CD4-positive, alpha-beta T cell (primary cell): ENCODE measurements around the gene ASTN1. TPM values are rescaled to one million over a fixed set of nuclear protein-coding genes. Genes with fewer than 3 reads are reported as not detected.

Experiments used
- ATAC-seq: fragments of 200-7000 bp; cut with Tn5 transposase; one replicate; pipeline ENCODE4 v1.10.0; 2022; ENCODE audit warnings: mild to moderate bottlenecking; ENCODE audit not compliant: poor library complexity
- CTCF ChIA-PET: fragments of 350-600 bp; sonication (Branson Sonifier 250); formaldehyde crosslinking; loops from one replicate; lab custom pipeline; 2021; ENCODE audit warnings: antibody characterized with exemption, inconsistent platforms; lab: Charles Lee
- POLR2A ChIA-PET: fragments of 350-600 bp; sonication (Branson Sonifier 250); formaldehyde crosslinking; loops from one replicate; lab custom pipeline; 2021; ENCODE audit warnings: antibody characterized with exemption, inconsistent platforms; lab: Charles Lee
- DNase-seq, 14 experiments: peaks; one replicate each; pipeline ENCODE4 v3.0.0-alpha.2; 2013 to 2020; ENCODE audit warnings: mixed read lengths in 2 of 14
- H3K27ac ChIP-seq, 2 donors: one replicate each; pipeline versions ENCODE4 v1.5.1 to v1.7.0; 2013; ENCODE audit warnings: low read length in 2 of 2, low read depth in 1 of 2, mild to moderate bottlenecking in 1 of 2
- H3K27me3 ChIP-seq, 2 experiments: 1 replicate in 1 of 2; 2 replicates in 1 of 2; pipeline versions ENCODE4 v1.6.1 to v1.7.0; 2013; ENCODE audit warnings: low read length in 2 of 2, control low read depth in 1 of 2, mild to moderate bottlenecking in 1 of 2, moderate library complexity in 1 of 2; ENCODE audit not compliant: insufficient read depth in 2 of 2, control insufficient read depth in 1 of 2
- H3K36me3 ChIP-seq: one replicate; pipeline ENCODE4 v1.6.1; 2013; ENCODE audit warnings: low read length, control low read depth; ENCODE audit not compliant: insufficient read depth
- H3K4me1 ChIP-seq: one replicate; pipeline ENCODE4 v1.6.1; 2013; ENCODE audit warnings: low read length, control low read depth; ENCODE audit not compliant: insufficient read depth
- H3K4me3 ChIP-seq: one replicate; pipeline ENCODE4 v1.5.1; 2013; ENCODE audit warnings: mild to moderate bottlenecking, low read length, moderate library complexity
- H3K9me3 ChIP-seq, 2 experiments: 1 replicate in 1 of 2; 2 replicates in 1 of 2; pipeline versions ENCODE4 v1.6.1 to v1.7.0; 2013; ENCODE audit warnings: low read length in 2 of 2, mild to moderate bottlenecking in 2 of 2, control low read depth in 1 of 2, moderate library complexity in 1 of 2; ENCODE audit not compliant: control insufficient read depth in 1 of 2, insufficient read depth in 1 of 2
- H3K27ac Mint-ChIP-seq: one replicate; pipeline ENCODE4 v1.8.0; 2020; ENCODE audit warnings: mixed read lengths
- H3K27me3 Mint-ChIP-seq: one replicate; pipeline ENCODE4 v1.8.0; 2021; ENCODE audit warnings: mixed read lengths
- H3K36me3 Mint-ChIP-seq: one replicate; pipeline ENCODE4 v1.8.0; 2021; ENCODE audit warnings: low read depth, mixed read lengths
- H3K4me1 Mint-ChIP-seq: one replicate; pipeline ENCODE4 v1.8.0; 2021; ENCODE audit warnings: low read depth, mixed read lengths
- H3K4me3 Mint-ChIP-seq: one replicate; pipeline ENCODE4 v1.8.0; 2020; ENCODE audit warnings: mild to moderate bottlenecking, mixed read lengths
- H3K9me3 Mint-ChIP-seq: one replicate; pipeline ENCODE4 v1.8.0; 2020; ENCODE audit warnings: mixed read lengths
- CTCF ChIP-seq: fragments of 200-600 bp; IDR thresholded peaks from one replicate; pipeline ENCODE4 v1.8.0; 2022; ENCODE audit warnings: antibody characterized with exemption, mild to moderate bottlenecking
- intact Hi-C, 2 experiments: fragments of 100-400 bp; cut with DNase I in 1 of 2; cut with micrococcal nuclease in 1 of 2; formaldehyde crosslinking; loops; one replicate each; pipeline versions ENCODE4 v1.15.1 to v1.9.0; 2023 to 2025; cut with DNase I, micrococcal nuclease
- total RNA-seq, 174 experiments: library from RNA in 2 of 174; stranded (reverse) in 2 of 174; gene quantifications; one replicate each; pipeline ENCODE4 v1.2.3 and lab custom pipeline; 2021 to 2026

Gene ASTN1
- total RNA-seq, 2 experiments from 2014 or later: not detected

- no peaks in the 10 kb centered on the region for H3K36me3 Mint-ChIP-seq
- H3K4me1 ChIP-seq: no peaks in the 10 kb centered on the region
- H3K4me3 ChIP-seq: no peak overlapping the region
- no peaks in the 10 kb centered on the region for H3K27me3 ChIP-seq
- H3K27ac Mint-ChIP-seq: no peak overlapping the region
- intact Hi-C loops: no loop called here
- no peaks in the 10 kb centered on the region for H3K9me3 Mint-ChIP-seq
- no peak overlapping the region for H3K4me3 Mint-ChIP-seq
- TF ChIP-seq CTCF: no peak
- DNase-seq: no peak
- H3K9me3 ChIP-seq: no peaks in the 10 kb centered on the region
- no peak for ATAC-seq
- POLR2A ChIA-PET: no interaction called here
- no peaks in the 10 kb centered on the region for H3K36me3 ChIP-seq
- H3K27ac ChIP-seq: no peak overlapping the region
- no peaks in the 10 kb centered on the region for H3K4me1 Mint-ChIP-seq
- H3K27me3 Mint-ChIP-seq: no peaks in the 10 kb centered on the region
- CTCF ChIA-PET: no interaction called here
Observed at GRCh38 chr1:177133977-177134538, 30.5 kb downstream of the ASTN1 start.

GRCh38 chr1:177132141-177132540, 32.4 kb downstream of the ASTN1 start:
- ChIA-PET CTCF (no interaction called here), POLR2A (no interaction called here)
- H3K4me3 Mint-ChIP-seq: no peak overlapping the region
- Histone ChIP-seq H3K27ac (no peak overlapping the region), H3K4me1 (no peaks in the 10 kb centered on the region), H3K9me3 (no peaks in the 10 kb centered on the region), H3K4me3 (no peak overlapping the region), H3K36me3 (no peaks in the 10 kb centered on the region), H3K27me3 (no peaks in the 10 kb centered on the region)
- no peaks in the 10 kb centered on the region for H3K9me3 Mint-ChIP-seq
- no peak for ATAC-seq
- H3K36me3 Mint-ChIP-seq: no peaks in the 10 kb centered on the region
- no peak for TF ChIP-seq CTCF
- no peak overlapping the region for H3K27ac Mint-ChIP-seq
- intact Hi-C loops: no loop called here
- H3K4me1 Mint-ChIP-seq: no peaks in the 10 kb centered on the region
- DNase-seq: no peak
- no peaks in the 10 kb centered on the region for H3K27me3 Mint-ChIP-seq

GRCh38 chr1:177131723-177132122, 32.8 kb downstream of the ASTN1 start:
- Mint-ChIP-seq H3K27ac (no peak overlapping the region), H3K9me3 (no peaks in the 10 kb centered on the region), H3K36me3 (no peaks in the 10 kb centered on the region), H3K4me1 (no peaks in the 10 kb centered on the region), H3K27me3 (no peaks in the 10 kb centered on the region), H3K4me3 (no peak overlapping the region)
- ATAC-seq (no peak), DNase-seq (no peak)
- no peak overlapping the region for H3K27ac ChIP-seq
- no peak overlapping the region for H3K4me3 ChIP-seq
- intact Hi-C loops: no loop called here
- ChIA-PET CTCF (no interaction called here), POLR2A (no interaction called here)
- TF ChIP-seq CTCF: no peak
- no peaks in the 10 kb centered on the region for H3K9me3 ChIP-seq
- no peaks in the 10 kb centered on the region for H3K4me1 ChIP-seq
- no peaks in the 10 kb centered on the region for H3K36me3 ChIP-seq
- H3K27me3 ChIP-seq: no peaks in the 10 kb centered on the region
